Body of pancreas (tissue), 4 donors: ENCODE data around the gene ADCY2.

ENCODE experiments used
- CTCF ChIP-seq, 7 experiments: fragments of 450-650 bp in 4 of 7; fragments of 200-600 bp in 3 of 7; sonication (generic) in 3 of 7; IDR thresholded peaks; one replicate each; pipeline ENCODE4 v1.5.1; 2016 to 2019; ENCODE audit warnings: antibody characterized with exemption in 7 of 7
- POLR2A ChIP-seq, 3 donors: fragments of 450-650 bp; IDR thresholded peaks; one replicate each; pipeline ENCODE4 v1.6.1; 2016; ENCODE audit warnings: antibody characterized with exemption in 3 of 3, mild to moderate bottlenecking in 2 of 3

- TF ChIP-seq CTCF (IDR thresholded peaks at IDR 0.05), result no peak
- TF ChIP-seq POLR2A (IDR thresholded peaks at IDR 0.05), result no peak
Measured at GRCh38 chr5:7668627-7669026, 272.7 kb downstream of the ADCY2 start.
